ENCODE results near the gene G0S2.

Gene G0S2

DNA sequence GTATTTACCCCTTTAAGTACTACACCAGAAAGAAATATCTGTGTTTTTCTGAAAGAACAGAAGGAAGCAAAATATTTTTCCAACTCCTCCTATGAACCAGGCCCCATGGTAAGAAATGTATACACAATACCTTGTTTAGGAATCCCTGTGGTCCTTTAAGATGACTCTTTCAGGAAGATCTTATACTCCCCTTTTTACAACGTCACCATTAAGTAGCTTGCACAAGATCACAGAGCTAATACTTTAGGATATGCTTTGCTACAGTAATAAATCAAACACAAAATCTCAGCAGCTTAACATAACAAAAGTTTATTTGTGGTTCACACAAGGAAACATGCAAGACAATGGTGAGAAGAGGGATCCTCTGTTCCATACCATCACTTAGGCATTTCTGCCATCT lies 14.1 kb upstream of the G0S2 start:
- H3K4me3 ChIP-seq (replicated peaks; ENCODE audit: insufficient read depth, low read length) = no peak overlapping the region
- no peak overlapping the region for H3K27ac ChIP-seq (replicated peaks)
- no peak for DNase-seq (ENCODE audit: low read depth in 1 of 2, low spot score in 1 of 2)
- no peaks in the 10 kb centered on the region for H3K27me3 ChIP-seq (ENCODE audit: insufficient read depth, poor library complexity, severe bottlenecking)
- TF ChIP-seq SPI1 (IDR thresholded peaks at IDR 0.05; ENCODE audit: borderline replicate concordance, low read depth) = no peak
- no peak for TF ChIP-seq GABPA (IDR thresholded peaks at IDR 0.05; ENCODE audit: low read depth)
- TF ChIP-seq, protein P1, sequence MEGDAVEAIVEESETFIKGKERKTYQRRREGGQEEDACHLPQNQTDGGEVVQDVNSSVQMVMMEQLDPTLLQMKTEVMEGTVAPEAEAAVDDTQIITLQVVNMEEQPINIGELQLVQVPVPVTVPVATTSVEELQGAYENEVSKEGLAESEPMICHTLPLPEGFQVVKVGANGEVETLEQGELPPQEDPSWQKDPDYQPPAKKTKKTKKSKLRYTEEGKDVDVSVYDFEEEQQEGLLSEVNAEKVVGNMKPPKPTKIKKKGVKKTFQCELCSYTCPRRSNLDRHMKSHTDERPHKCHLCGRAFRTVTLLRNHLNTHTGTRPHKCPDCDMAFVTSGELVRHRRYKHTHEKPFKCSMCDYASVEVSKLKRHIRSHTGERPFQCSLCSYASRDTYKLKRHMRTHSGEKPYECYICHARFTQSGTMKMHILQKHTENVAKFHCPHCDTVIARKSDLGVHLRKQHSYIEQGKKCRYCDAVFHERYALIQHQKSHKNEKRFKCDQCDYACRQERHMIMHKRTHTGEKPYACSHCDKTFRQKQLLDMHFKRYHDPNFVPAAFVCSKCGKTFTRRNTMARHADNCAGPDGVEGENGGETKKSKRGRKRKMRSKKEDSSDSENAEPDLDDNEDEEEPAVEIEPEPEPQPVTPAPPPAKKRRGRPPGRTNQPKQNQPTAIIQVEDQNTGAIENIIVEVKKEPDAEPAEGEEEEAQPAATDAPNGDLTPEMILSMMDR (IDR thresholded peaks at IDR 0.05; ENCODE audit: insufficient read depth, low read length) = no peak
- TF ChIP-seq, protein P2, sequence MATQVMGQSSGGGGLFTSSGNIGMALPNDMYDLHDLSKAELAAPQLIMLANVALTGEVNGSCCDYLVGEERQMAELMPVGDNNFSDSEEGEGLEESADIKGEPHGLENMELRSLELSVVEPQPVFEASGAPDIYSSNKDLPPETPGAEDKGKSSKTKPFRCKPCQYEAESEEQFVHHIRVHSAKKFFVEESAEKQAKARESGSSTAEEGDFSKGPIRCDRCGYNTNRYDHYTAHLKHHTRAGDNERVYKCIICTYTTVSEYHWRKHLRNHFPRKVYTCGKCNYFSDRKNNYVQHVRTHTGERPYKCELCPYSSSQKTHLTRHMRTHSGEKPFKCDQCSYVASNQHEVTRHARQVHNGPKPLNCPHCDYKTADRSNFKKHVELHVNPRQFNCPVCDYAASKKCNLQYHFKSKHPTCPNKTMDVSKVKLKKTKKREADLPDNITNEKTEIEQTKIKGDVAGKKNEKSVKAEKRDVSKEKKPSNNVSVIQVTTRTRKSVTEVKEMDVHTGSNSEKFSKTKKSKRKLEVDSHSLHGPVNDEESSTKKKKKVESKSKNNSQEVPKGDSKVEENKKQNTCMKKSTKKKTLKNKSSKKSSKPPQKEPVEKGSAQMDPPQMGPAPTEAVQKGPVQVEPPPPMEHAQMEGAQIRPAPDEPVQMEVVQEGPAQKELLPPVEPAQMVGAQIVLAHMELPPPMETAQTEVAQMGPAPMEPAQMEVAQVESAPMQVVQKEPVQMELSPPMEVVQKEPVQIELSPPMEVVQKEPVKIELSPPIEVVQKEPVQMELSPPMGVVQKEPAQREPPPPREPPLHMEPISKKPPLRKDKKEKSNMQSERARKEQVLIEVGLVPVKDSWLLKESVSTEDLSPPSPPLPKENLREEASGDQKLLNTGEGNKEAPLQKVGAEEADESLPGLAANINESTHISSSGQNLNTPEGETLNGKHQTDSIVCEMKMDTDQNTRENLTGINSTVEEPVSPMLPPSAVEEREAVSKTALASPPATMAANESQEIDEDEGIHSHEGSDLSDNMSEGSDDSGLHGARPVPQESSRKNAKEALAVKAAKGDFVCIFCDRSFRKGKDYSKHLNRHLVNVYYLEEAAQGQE (IDR thresholded peaks at IDR 0.05; ENCODE audit: insufficient replicate concordance, low read depth) = no peak
- TF ChIP-seq POLR2AphosphoS5 (IDR thresholded peaks at IDR 0.05; ENCODE audit: low read depth) = no peak

DNA sequence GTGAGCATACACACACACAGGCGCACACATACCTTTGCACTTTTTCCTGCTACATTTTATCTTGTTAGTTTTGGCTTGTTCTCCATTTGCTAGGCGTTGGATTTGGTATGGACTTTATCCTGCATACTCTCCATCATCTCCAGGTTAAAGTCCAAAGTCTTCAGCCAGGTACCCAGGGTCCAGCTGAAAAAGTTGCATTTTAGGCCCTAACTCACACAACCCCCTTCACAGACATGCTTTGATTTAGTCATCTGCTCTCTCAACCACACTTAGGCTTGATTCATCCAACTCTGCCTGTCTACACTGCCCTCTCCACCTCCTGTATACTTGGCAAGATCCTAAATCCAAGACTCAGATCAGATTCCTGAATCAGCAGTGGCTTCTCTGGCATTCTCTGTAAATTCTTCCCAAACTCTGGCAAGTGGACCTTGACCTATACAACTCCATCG lies 12.3 kb upstream of the G0S2 start:
- Histone ChIP-seq H3K27me3 (ENCODE audit: insufficient read depth, poor library complexity, severe bottlenecking) (no peaks in the 10 kb centered on the region), H3K4me3 (replicated peaks; ENCODE audit: insufficient read depth, low read length) (no peak overlapping the region), H3K27ac (replicated peaks) (no peak overlapping the region)
- no peak for DNase-seq (ENCODE audit: low read depth in 1 of 2, low spot score in 1 of 2)
- TF ChIP-seq GABPA (IDR thresholded peaks at IDR 0.05; ENCODE audit: low read depth) = no peak
- no peak for TF ChIP-seq SPI1 (IDR thresholded peaks at IDR 0.05; ENCODE audit: borderline replicate concordance, low read depth)
- TF ChIP-seq, protein P2 (IDR thresholded peaks at IDR 0.05; ENCODE audit: insufficient replicate concordance, low read depth) = no peak
- no peak for TF ChIP-seq POLR2AphosphoS5 (IDR thresholded peaks at IDR 0.05; ENCODE audit: low read depth)
- TF ChIP-seq, protein P1 (IDR thresholded peaks at IDR 0.05; ENCODE audit: insufficient read depth, low read length) = no peak

DNA sequence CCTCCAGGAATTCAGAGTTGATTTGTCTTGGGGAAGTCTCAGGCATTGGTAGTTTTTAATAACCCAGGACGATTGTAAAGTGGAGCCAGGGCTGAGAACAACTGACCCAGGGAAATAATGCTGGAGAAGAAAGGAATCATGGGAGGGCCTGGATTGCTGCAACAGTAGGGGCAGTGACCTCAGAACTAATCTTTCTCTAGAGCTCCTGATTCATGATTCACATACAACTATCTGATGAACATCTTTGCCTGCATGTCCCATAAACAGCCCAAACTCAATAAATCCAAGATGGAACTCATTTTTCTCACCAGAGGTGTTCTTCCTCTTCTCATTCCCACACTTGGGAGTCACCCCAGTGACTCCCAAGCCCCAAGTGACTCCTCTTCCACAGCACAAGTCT lies 8.1 kb upstream of the G0S2 start:
- no peak overlapping the region for H3K4me3 ChIP-seq (replicated peaks; ENCODE audit: insufficient read depth, low read length)
- DNase-seq (ENCODE audit: low read depth in 1 of 2, low spot score in 1 of 2) = no peak
- H3K27me3 ChIP-seq (ENCODE audit: insufficient read depth, poor library complexity, severe bottlenecking) = peaks cover 2% of the 10 kb centered on the region
- no peak for TF ChIP-seq GABPA (IDR thresholded peaks at IDR 0.05; ENCODE audit: low read depth)
- TF ChIP-seq, protein P2 (IDR thresholded peaks at IDR 0.05; ENCODE audit: insufficient replicate concordance, low read depth) = no peak
- TF ChIP-seq POLR2AphosphoS5 (IDR thresholded peaks at IDR 0.05; ENCODE audit: low read depth) = no peak
- TF ChIP-seq, protein P1 (IDR thresholded peaks at IDR 0.05; ENCODE audit: insufficient read depth, low read length) = no peak
- no peak for TF ChIP-seq SPI1 (IDR thresholded peaks at IDR 0.05; ENCODE audit: borderline replicate concordance, low read depth)
- no peak overlapping the region for H3K27ac ChIP-seq (replicated peaks)

All from HL-60 (cell line).